ENCODE results near the gene RPL3.
"Not testable (repeated sequence)": the region's sequence is repeated elsewhere in the genome, so short reads cannot be mapped to it uniquely, and the experiment has no call there.

The RPL3 gene

DNA sequence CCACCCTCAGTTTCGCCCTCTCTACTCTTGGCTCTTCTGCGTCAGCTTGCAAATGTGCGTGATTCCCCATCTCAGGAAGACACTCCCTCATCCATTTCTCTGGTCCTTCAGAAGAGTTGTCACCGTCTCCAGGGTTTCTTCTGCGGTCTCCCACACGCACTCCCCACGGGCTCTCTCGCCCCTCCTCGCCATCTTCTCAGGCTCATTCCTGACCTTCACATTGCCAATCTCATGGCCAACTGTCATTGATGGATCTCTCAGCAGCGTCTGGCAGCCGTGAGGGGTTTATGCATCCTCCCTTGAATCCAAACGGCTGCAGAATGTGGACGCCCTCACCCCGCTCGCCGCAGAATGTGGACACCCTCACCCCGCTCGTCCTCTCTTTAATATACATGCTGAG, 40.8 kb upstream of the RPL3 start:
- H3K4me1 ChIP-seq (ENCODE audit: control insufficient read depth, low read depth, low read length): peaks cover 14% of the 10 kb centered on the region
- H3K36me3 ChIP-seq (ENCODE audit: control insufficient read depth, low read depth, low read length): no peaks in the 10 kb centered on the region

DNA sequence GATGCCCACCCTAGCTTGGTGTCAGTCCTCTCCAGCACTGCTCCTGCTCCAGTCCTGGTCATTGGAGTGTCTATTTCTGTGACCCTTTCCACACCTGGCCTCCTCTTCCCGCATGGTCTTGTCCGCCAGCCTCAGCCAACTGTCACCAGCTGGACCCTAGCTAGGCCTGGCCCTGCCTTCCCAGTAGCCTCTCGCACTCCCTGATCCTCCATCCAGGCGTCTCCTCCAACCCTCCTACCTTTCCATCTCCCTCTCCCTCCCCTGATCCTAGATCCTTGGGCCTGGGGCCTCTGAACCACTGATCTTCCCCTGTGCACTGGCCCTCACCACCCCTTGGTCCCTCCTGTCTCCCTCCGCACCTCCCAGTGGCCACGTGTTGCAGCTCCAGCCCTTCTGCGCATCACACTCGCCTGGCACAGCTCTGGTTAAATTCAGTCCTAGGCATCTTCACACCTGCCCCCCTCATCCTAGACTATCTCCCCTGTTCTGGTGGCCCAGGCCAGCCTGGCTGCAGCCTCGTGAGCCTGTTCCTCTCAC, 40.3 kb upstream of the RPL3 start:
- Histone ChIP-seq H3K9me3 (ENCODE audit: control insufficient read depth, low read depth, low read length) (no peaks in the 10 kb centered on the region), H3K27ac (ENCODE audit: low read length) (no peak overlapping the region), H3K27me3 (ENCODE audit: control insufficient read depth, insufficient read depth, low read length) (no peaks in the 10 kb centered on the region), H3K4me3 (ENCODE audit: low read length) (no peak overlapping the region), H3K36me3 (ENCODE audit: control insufficient read depth, low read depth, low read length) (no peaks in the 10 kb centered on the region), H3K4me1 (ENCODE audit: control insufficient read depth, low read depth, low read length) (peaks cover 14% of the 10 kb centered on the region), H3K9ac (ENCODE audit: low read length) (no peak overlapping the region)

More for the DNA sequence above, 40.8 kb upstream of the RPL3 start:
- Histone ChIP-seq H3K9ac (ENCODE audit: low read length) (no peak overlapping the region), H3K27ac (ENCODE audit: low read length) (no peak overlapping the region), H3K27me3 (ENCODE audit: control insufficient read depth, insufficient read depth, low read length) (no peaks in the 10 kb centered on the region), H3K9me3 (ENCODE audit: control insufficient read depth, low read depth, low read length) (no peaks in the 10 kb centered on the region), H3K4me3 (ENCODE audit: low read length) (no peak overlapping the region)

DNA sequence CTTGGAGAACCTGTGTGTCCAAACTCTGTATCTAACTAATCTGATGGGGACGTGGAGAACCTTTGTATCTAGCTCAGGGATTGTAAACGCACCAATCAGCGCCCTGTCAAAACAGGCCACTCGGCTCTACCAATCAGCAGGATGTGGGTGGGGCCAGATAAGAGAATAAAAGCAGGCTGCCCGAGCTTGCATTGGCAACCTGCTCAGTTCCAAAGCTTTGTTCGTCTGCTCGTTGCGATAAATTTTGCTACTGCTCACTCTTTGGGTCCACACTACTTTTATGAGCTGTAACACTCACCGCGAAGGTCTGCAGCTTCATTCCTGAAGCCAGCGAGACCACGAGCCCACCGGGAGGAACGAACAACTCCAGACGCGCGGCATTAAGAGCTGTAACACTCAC, 38.8 kb upstream of the RPL3 start:
- H3K9me3 ChIP-seq (ENCODE audit: control insufficient read depth, low read depth, low read length); H3K9ac ChIP-seq (ENCODE audit: low read length); H3K27ac ChIP-seq (ENCODE audit: low read length): not testable (repeated sequence)

DNA sequence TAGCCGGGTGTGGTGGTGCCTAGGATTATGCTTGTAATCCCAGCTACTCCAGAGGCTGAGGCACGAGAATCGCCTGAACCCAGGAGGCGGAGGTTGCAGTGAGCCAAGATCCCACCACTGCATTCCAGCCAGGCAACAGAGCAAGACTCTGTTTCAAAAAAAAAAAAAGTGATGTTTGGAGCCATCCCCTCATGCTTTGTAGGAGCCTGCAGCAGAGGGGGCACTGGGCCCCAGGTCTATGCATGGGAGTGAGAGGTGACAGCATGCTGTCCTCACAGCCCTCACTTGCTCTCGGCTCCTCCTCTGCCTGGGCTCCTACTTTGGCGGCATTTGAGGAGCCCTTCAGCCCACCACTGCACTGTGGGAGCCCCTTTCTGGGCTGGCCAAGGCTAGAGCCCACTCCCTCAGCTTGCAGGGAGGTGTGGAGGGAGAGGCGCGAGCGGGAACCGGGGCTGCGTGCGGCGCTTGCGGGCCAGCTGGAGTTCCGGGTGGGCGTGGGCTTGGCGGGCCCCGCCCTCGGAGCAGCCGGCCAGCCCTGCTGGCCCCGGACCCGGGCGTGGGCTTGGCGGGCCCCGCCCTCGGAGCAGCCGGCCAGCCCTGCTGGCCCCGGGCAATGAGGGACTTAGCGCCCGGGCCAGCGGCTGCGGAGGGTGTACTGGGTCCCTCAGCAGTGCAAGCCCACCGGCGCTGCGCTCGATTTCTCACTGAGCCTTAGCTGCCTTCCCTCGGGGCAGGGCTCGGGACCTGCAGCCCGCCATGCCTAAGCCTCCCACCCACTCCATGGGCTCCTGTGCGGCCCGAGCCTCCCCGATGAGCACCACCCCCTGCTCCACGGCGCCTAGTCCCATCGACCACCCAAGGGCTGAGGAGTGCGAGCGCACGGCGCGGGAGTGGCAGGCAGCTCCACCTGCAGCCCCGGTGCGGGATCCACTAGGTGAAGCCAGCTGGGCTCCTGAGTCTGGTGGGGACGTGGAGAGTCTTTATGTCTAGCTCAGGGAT, 38.0 kb upstream of the RPL3 start:
- H3K4me1 ChIP-seq (ENCODE audit: control insufficient read depth, low read depth, low read length); H3K9ac ChIP-seq (ENCODE audit: low read length); H3K4me3 ChIP-seq (ENCODE audit: low read length): not testable (repeated sequence)

More for the DNA sequence above, 38.8 kb upstream of the RPL3 start:
- H3K36me3 ChIP-seq (ENCODE audit: control insufficient read depth, low read depth, low read length); H3K4me3 ChIP-seq (ENCODE audit: low read length); H3K27me3 ChIP-seq (ENCODE audit: control insufficient read depth, insufficient read depth, low read length): not testable (repeated sequence)
- peaks cover 14% of the 10 kb centered on the region for H3K4me1 ChIP-seq (ENCODE audit: control insufficient read depth, low read depth, low read length)

DNA sequence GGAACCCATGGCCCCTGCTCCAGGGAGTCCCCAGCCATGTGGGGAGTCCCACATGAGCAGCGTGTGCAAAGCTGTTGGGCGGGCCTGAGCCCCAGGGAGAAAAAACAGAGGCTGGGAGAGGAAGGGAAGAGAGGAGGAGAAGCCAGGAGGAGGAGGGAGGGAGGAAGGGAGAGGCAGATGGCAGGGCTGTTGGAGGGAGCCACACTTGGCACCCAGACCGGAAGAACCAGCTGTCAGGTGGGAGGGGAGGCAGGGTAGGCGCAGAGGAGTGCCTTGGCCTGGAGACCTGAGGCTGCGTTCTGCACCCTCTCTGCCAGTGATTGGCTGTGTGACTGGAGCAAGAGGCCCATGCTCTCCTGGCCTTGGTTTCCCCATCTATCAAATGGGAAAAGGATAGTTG, 37.0 kb upstream of the RPL3 start:
- Histone ChIP-seq H3K36me3 (ENCODE audit: control insufficient read depth, low read depth, low read length) (no peaks in the 10 kb centered on the region), H3K4me1 (ENCODE audit: control insufficient read depth, low read depth, low read length) (peaks cover 16% of the 10 kb centered on the region), H3K9me3 (ENCODE audit: control insufficient read depth, low read depth, low read length) (no peaks in the 10 kb centered on the region), H3K27me3 (ENCODE audit: control insufficient read depth, insufficient read depth, low read length) (no peaks in the 10 kb centered on the region), H3K4me3 (ENCODE audit: low read length) (no peak overlapping the region), H3K9ac (ENCODE audit: low read length) (no peak overlapping the region), H3K27ac (ENCODE audit: low read length) (no peak overlapping the region)

More for the DNA sequence above, 38.0 kb upstream of the RPL3 start:
- not testable (repeated sequence) for H3K27ac ChIP-seq (ENCODE audit: low read length); H3K27me3 ChIP-seq (ENCODE audit: control insufficient read depth, insufficient read depth, low read length); H3K9me3 ChIP-seq (ENCODE audit: control insufficient read depth, low read depth, low read length); H3K36me3 ChIP-seq (ENCODE audit: control insufficient read depth, low read depth, low read length)

DNA sequence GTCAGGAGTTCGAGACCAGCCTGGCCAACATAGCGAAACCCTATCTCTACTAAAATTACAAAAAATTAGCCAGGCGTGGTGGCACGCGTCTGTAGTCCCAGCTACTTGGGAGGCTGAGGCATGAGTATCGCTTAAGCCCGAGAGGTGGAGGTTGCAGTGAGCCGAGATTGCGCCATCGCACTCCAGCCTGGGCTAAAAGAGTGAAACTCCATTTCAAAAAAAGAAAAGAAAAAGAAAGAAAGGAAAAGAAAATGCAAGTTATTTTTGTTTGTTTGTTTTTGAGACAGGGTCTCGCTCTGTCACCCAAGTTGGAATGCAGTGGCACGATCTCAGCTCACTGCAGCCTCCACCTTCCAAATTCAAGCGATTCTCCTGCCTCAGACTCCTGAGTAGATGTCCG, 36.4 kb upstream of the RPL3 start:
- not testable (repeated sequence) for H3K4me3 ChIP-seq (ENCODE audit: low read length); H3K9ac ChIP-seq (ENCODE audit: low read length); H3K9me3 ChIP-seq (ENCODE audit: control insufficient read depth, low read depth, low read length); H3K36me3 ChIP-seq (ENCODE audit: control insufficient read depth, low read depth, low read length); H3K27ac ChIP-seq (ENCODE audit: low read length); H3K27me3 ChIP-seq (ENCODE audit: control insufficient read depth, insufficient read depth, low read length)
- H3K4me1 ChIP-seq (ENCODE audit: control insufficient read depth, low read depth, low read length): peaks cover 18% of the 10 kb centered on the region

DNA sequence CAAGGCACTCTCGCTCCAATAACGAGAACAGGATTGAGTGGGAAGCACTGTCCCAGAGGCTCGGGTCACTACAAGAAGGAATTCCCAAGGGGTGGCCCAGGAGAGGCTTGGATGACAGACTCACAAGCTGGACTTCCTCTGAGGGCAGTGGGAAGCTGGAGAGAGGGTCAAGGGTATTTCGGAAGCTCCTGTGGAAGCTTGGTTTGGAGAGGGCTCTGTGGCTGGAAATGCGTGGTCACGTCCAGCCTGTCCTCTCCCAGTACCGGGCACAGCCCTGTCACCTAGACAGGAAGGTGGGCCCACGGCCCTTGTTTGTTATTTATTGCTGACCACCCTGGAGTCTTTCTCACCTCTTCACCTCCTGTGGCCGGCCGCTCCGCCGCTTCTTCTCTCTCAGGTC, 35.7 kb upstream of the RPL3 start:
- H3K4me1 ChIP-seq (ENCODE audit: control insufficient read depth, low read depth, low read length): peaks cover 19% of the 10 kb centered on the region
- H3K4me3 ChIP-seq (ENCODE audit: low read length): no peak overlapping the region
- no peak overlapping the region for H3K27ac ChIP-seq (ENCODE audit: low read length)
- H3K9me3 ChIP-seq (ENCODE audit: control insufficient read depth, low read depth, low read length): no peaks in the 10 kb centered on the region
- no peaks in the 10 kb centered on the region for H3K36me3 ChIP-seq (ENCODE audit: control insufficient read depth, low read depth, low read length)
- H3K9ac ChIP-seq (ENCODE audit: low read length): no peak overlapping the region
- peaks cover 7% of the 10 kb centered on the region for H3K27me3 ChIP-seq (ENCODE audit: control insufficient read depth, insufficient read depth, low read length)

DNA sequence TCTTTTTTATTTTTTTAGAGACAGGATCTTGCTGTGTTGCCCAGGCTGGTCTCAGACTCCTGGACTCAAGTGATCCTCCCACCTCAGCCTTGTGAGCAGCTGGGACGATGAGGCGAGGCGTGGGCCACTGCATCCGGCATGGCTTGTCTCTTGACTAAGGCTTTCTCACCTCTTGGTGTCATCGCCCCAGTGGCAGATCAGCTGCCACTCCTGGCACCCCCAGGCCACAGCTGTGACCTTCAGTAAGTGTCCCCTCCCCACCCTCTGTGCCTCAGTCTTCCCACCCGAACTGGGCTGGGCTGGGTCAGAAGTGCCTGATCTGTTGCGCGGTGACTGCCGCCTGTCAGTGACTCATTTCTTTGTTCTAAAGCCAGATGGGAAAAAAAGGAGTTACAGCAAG, 33.9 kb upstream of the RPL3 start:
- peaks cover 14% of the 10 kb centered on the region for H3K27me3 ChIP-seq (ENCODE audit: control insufficient read depth, insufficient read depth, low read length)
- H3K4me3 ChIP-seq (ENCODE audit: low read length): no peak overlapping the region
- peaks cover 19% of the 10 kb centered on the region for H3K4me1 ChIP-seq (ENCODE audit: control insufficient read depth, low read depth, low read length)
- no peaks in the 10 kb centered on the region for H3K9me3 ChIP-seq (ENCODE audit: control insufficient read depth, low read depth, low read length)
- H3K36me3 ChIP-seq (ENCODE audit: control insufficient read depth, low read depth, low read length): no peaks in the 10 kb centered on the region
- no peak overlapping the region for H3K27ac ChIP-seq (ENCODE audit: low read length)
- no peak overlapping the region for H3K9ac ChIP-seq (ENCODE audit: low read length)

DNA sequence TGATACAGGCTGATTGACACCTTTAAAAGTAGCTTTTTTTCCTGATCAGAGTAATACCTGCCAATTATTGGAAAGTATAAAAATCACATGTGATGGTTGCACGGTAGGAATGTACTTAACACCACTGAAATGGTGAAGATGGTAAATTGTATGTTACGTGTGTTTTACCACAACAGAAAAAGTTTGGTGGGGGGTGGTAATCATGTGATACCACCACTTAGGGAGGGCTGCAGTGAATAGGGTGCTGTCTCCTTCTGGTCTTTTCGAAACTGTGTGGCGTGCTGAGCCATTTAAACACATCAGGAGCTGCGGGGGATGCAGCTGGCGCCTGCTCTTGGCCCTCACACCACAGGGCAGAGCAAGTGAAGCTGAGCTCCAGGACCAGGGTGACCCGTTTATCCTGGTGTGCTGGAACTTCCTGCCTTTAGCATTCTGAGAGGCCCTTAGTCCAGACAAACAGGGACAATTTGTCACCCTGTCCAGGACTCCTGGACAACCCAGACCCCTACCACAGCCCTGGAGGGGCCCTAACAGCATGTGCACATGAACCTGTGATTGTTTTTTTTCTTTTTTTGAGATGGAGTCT, 33.0 kb upstream of the RPL3 start:
- H3K9me3 ChIP-seq (ENCODE audit: control insufficient read depth, low read depth, low read length): no peaks in the 10 kb centered on the region
- H3K27ac ChIP-seq (ENCODE audit: low read length): no peak overlapping the region
- no peak overlapping the region for H3K9ac ChIP-seq (ENCODE audit: low read length)
- peaks cover 19% of the 10 kb centered on the region for H3K4me1 ChIP-seq (ENCODE audit: control insufficient read depth, low read depth, low read length)
- no peak overlapping the region for H3K4me3 ChIP-seq (ENCODE audit: low read length)
- H3K27me3 ChIP-seq (ENCODE audit: control insufficient read depth, insufficient read depth, low read length): peaks cover 14% of the 10 kb centered on the region
- no peaks in the 10 kb centered on the region for H3K36me3 ChIP-seq (ENCODE audit: control insufficient read depth, low read depth, low read length)

DNA sequence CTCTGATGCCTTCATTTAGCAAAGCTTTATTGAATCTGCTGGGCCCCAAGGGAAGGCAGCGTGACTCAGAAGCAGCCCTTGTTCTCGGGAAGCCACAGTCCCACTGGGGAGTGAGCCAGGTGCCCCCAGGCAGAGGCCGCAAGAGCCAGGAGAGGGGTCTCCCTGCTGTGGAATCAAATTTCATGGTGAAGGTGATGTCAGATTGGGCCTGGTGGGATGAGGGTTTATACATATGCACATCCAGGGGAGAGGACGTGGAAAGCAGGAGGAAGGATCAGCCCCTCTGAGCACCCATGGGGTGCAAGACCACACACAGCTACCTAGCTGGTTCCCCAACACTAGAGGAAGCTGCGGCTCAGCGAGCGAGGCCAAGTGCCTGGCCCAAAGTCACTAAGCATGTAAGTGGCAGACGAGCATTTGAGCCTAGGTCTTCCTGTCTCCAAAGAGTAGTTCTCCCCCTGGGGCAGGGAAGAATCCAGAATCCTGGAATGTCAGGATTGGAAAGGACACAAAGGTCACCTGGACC, 32.3 kb upstream of the RPL3 start:
- no peak overlapping the region for H3K9ac ChIP-seq (ENCODE audit: low read length)
- H3K36me3 ChIP-seq (ENCODE audit: control insufficient read depth, low read depth, low read length): no peaks in the 10 kb centered on the region
- H3K9me3 ChIP-seq (ENCODE audit: control insufficient read depth, low read depth, low read length): no peaks in the 10 kb centered on the region
- H3K27ac ChIP-seq (ENCODE audit: low read length): no peak overlapping the region
- no peak overlapping the region for H3K4me3 ChIP-seq (ENCODE audit: low read length)
- H3K27me3 ChIP-seq (ENCODE audit: control insufficient read depth, insufficient read depth, low read length): peaks cover 14% of the 10 kb centered on the region
- peaks cover 19% of the 10 kb centered on the region for H3K4me1 ChIP-seq (ENCODE audit: control insufficient read depth, low read depth, low read length)

DNA sequence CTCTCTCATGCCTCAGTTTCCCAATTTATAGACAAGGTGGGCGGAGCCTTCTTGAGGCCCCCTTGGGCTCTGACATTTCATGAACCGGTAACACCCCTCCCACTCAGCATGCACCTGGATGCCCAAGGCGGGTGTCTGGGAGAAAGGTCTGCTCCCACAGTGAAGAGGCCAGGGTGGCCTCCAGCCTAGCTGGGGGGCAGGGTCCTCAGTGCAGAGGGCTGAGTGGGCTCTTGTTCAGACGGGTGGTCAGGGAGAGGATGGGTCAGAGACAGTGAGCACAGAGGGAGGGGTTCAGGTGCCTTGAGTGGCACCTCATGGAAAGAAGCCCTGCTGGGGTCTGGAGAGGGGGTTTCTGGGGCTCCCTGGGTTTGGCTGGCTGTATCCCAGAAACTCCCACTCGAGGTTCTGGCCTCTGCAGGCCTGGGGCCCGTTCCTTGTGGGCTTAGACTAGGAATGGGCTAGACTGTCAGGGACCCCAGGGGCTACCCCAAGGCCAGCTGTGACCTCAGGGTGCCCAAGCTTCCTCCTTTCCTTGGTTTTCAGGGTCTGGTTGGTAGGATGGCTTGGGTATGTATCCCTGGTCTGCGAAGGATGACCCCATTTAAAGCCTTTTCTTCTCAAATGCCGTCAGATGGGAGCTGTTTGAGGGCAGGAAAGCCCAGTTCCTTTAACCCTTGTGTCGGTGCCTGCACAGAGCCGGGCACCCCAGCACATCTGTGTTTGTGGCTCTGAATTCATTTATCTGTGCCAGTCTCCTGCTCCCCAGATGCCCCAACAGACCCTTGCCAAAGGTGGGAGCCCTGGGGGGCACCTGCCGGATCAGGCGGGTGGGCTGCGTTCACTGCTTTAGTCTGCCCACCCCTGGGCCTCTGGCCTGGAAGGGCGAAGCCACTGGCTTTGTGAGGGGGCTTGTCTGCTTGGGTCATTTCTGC, 31.6 kb upstream of the RPL3 start:
- Histone ChIP-seq H3K36me3 (ENCODE audit: control insufficient read depth, low read depth, low read length) (no peaks in the 10 kb centered on the region), H3K9me3 (ENCODE audit: control insufficient read depth, low read depth, low read length) (no peaks in the 10 kb centered on the region), H3K9ac (ENCODE audit: low read length) (peak overlapping the region; percentile 18), H3K4me3 (ENCODE audit: low read length) (peak overlapping the region; percentile 60), H3K27me3 (ENCODE audit: control insufficient read depth, insufficient read depth, low read length) (peaks cover 14% of the 10 kb centered on the region), H3K27ac (ENCODE audit: low read length) (no peak overlapping the region), H3K4me1 (ENCODE audit: control insufficient read depth, low read depth, low read length) (peaks cover 19% of the 10 kb centered on the region)
